Coronary artery (tissue), 2 donors: ENCODE data around the gene ADIPOR2.

ENCODE experiments used
- DNase-seq: peaks from one replicate; pipeline ENCODE4 v3.0.0-alpha.2; 2017; ENCODE audit warnings: low spot score
- H3K27ac ChIP-seq, 2 donors: fragments of 200-600 bp; sonication (generic); one replicate each; pipeline ENCODE4 v1.5.1; 2016 to 2019
- H3K4me3 ChIP-seq: fragments of 200-600 bp; sonication (generic); 2 replicates; pipeline ENCODE4 v1.5.1; 2016; ENCODE audit warnings: mild to moderate bottlenecking, moderate library complexity
- CTCF ChIP-seq: fragments of 200-600 bp; sonication (generic); IDR thresholded peaks from one replicate; pipeline ENCODE4 v1.5.1; 2019; ENCODE audit warnings: antibody characterized with exemption

Gene ADIPOR2

DNA sequence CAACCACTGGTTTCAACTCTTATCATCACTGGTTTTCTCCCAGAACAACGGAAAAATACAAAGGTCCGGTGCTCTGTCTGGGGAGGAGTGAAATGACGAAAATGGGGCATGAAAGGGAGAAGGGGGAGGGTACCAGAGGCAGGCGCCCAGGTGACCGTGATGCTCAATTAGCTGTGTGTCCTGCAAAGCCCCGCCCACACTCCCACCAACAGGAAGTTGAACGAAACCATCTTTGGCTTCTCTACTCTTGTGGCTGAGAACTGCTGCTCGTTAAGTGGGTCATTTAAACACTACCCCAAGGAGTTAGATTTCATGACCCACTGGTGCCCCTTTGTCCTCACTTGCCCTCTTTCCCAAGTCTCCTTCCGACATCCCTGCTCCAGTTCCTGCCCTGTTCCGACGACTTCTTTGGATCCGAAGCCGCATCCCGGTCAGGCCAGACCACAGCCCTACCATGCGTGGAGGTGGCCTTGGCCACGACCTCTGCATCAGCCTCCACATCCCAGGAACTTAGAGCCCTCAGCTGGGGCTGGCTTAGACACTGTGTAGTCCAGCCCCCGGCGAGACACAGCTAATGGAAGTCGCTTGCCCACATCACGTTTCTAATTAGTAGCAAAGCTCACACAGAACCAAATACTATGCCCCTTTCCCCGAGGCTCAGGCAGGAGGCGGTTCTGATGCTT is 118.1 kb downstream of the ADIPOR2 start:
- H3K4me3 ChIP-seq: no peak overlapping the region
- H3K27ac ChIP-seq: no peak overlapping the region
- TF ChIP-seq CTCF: no peak
- no peak for DNase-seq

DNA sequence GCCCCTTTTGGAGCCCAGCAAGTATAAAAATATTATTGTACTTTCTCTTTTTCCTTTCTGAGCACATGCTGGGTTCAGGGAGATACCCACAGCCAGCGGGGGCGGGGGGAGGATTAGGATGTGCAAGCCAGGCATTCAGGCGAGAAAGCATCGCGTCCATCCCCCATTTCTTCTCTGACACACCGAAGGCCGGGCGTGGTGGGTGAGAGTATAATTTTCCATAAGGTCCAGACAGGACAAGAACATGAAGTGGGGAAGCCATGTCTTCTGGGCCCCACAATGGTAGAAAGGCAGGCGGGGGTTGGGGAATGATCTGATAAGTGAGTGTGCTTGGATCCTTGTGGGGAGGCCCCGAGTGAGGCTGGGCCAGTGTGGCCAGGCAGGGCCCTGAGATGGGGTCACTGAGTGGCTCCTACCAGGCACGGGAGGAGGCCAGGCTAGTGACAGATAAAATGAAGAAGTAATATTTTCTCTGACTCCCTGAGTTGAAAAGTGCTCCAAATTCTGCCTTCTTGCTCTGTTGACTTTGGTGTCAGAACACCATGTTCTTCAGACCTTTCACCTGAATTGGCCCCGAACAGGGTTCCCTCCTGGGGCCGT is 118.8 kb downstream of the ADIPOR2 start:
- DNase-seq: no peak
- TF ChIP-seq CTCF: no peak
- H3K27ac ChIP-seq: peak overlapping the region in 1 of 2 donors; percentile 28
- no peak overlapping the region for H3K4me3 ChIP-seq

- DNase-seq: no peak
- Histone ChIP-seq H3K27ac (peak overlapping the region in 1 of 2 donors; percentile 28), H3K4me3 (no peak overlapping the region)
- TF ChIP-seq CTCF: no peak
Observed at GRCh38 chr12:1810201-1810930, 119.5 kb downstream of the ADIPOR2 start.

DNA sequence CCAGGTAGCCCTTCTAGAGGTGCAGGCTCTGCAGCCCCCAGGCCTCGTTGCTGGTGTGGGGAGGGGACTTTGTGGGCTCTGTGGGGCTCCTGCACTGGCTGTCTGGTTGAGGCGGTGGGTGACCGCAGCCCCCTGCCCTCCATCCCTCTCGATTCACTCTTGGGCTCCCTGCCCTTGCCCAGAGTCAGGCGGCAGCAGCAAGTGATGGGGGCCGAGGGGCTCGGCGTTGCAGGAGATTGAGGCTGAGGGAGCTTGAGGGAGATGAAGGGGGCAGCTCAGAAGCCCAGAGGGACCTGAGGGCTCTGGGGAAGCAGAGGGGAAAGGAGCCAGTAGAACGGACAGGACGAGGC is 120.0 kb downstream of the ADIPOR2 start:
- Histone ChIP-seq H3K4me3 (no peak overlapping the region), H3K27ac (peak overlapping the region in 1 of 2 donors; percentile 75)
- TF ChIP-seq CTCF: no peak
- no peak for DNase-seq

DNA sequence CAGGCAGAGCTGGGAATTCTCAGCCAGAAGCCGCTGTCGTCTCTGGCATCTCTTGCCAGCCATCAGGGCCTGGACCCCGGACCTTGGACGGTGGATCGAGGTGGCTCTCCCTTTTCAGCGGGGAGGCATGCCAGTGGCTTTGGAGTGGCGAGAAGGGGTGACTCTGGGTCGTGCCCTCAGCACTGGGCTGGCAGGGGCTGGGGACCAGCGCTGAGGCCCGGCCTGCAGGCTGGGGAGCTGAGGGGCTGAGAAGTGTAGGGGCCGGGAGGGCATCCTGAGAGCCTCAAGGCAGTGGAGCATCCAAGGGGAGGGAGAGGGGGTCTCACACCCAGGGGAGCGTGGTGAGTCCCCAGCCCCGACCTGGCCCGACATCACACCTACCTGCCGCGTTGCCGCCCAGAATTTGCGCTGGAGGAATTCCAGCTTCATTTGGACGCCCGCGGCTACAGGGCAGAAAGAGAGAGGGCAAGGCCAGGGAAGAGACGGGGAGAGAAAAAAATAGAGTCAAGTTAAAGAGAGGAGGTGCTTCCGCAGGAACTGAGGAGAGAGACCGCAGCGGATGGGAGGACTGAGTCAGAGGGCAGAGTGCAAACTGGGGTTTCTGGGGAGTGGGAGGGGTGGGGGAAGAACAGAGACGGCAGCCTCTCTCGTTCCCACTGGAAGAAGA is 120.5 kb downstream of the ADIPOR2 start:
- no peak for DNase-seq
- no peak for TF ChIP-seq CTCF
- H3K27ac ChIP-seq: peak overlapping the region; percentile 15 to 75
- peak overlapping the region; percentile 6 for H3K4me3 ChIP-seq

- TF ChIP-seq CTCF: no peak
- no peak for DNase-seq
- Histone ChIP-seq H3K4me3 (no peak overlapping the region), H3K27ac (peak overlapping the region; percentile 15 to 75)
Observed at GRCh38 chr12:1811948-1812291, 121.0 kb downstream of the ADIPOR2 start.
